Psoas muscle (tissue), 8 donors: ENCODE data around the gene MATN3. TPM values are rescaled to one million over a fixed set of nuclear protein-coding genes. Genes with fewer than 3 reads are reported as not detected.

Experiments
- ATAC-seq, 4 donors: fragments of 200-7000 bp; cut with Tn5 transposase; one replicate each; pipeline ENCODE4 v1.9.1; 2020; ENCODE audit warnings: moderate library complexity in 3 of 4, mild to moderate bottlenecking in 2 of 4
- DNase-seq, 2 donors: peaks; one replicate each; pipeline ENCODE4 v3.0.0-alpha.2; 2020
- H3K27ac ChIP-seq: fragments of 200-600 bp; one replicate; pipeline ENCODE4 v1.8.0; 2022
- H3K27me3 ChIP-seq, 3 donors: fragments of 200-600 bp in 1 of 3; one replicate each; pipeline versions ENCODE4 v1.6.1 to v1.8.0; 2013 to 2022; ENCODE audit warnings: low read length in 2 of 3, mild to moderate bottlenecking in 2 of 3, moderate library complexity in 1 of 3; ENCODE audit not compliant: insufficient read depth in 3 of 3
- H3K36me3 ChIP-seq, 2 donors: fragments of 200-600 bp in 1 of 2; one replicate each; pipeline versions ENCODE4 v1.6.1 to v1.8.0; 2013 to 2022; ENCODE audit warnings: low read depth in 1 of 2, mild to moderate bottlenecking in 1 of 2, moderate library complexity in 1 of 2; ENCODE audit not compliant: insufficient read depth in 1 of 2
- H3K4me1 ChIP-seq: fragments of 200-600 bp; one replicate; pipeline ENCODE4 v1.8.0; 2022
- H3K4me3 ChIP-seq: fragments of 200-600 bp; one replicate; pipeline ENCODE4 v1.8.0; 2022; ENCODE audit warnings: mild to moderate bottlenecking
- H3K9me3 ChIP-seq: fragments of 200-600 bp; one replicate; pipeline ENCODE4 v1.8.0; 2022
- whole genome bisulfite sequencing, 3 donors: extraction: QIAGEN DNeasy Blood & Tissue Kit; methylation state at CpG; one replicate each; pipeline versions ENCODE4 v1.1.6 to v1.1.7; 2013; 5-methylcytosine and 5-hydroxymethylcytosine counted together
- intact Hi-C, 2 donors: fragments of 100-400 bp; cut with DNase I; formaldehyde crosslinking; loops; one replicate each; pipeline versions ENCODE4 v1.11.0 to v1.14.2; 2022
- polyA plus RNA-seq, 3 donors: library from polyadenylated mRNA; stranded (reverse); fragments of 200-250 nt; gene quantifications; one replicate each; pipeline ENCODE4 v1.2.3, GENCODE V29; 2013
- total RNA-seq, 4 donors: library from RNA; stranded (reverse); fragmentation: NEBNext Ultra II Directional in 2 of 4; extraction: Animal tissue kit (Norgen Biotek cat#: 25700) in 2 of 4; gene quantifications; one replicate each; pipeline versions ENCODE4 v1.2.1 to v1.2.4, GENCODE V29; 2021 to 2023
- TF ChIP-seq, protein P1 (sequence below): fragments of 200-600 bp; IDR thresholded peaks from one replicate; pipeline ENCODE4 v1.8.0; 2022; ENCODE audit warnings: antibody characterized with exemption
- donor health status: healthy with polysubstance abuse.
- donor health status: DM: no; HTN: no; CAD: no; lungs with moderate emphysema.
- donor health status: Bipolar disorder and iron deficiency.
- donor health status: healthy.
- donor health status: DM: yes; HTN: yes; CAD: no.
- donor health status: DM: no; HTN: no; CAD: no.
- donor health status: DM: no; HTN: no; CAD: no.
- donor health status: DM: yes; HTN: yes; CAD: no.

The MATN3 gene
- total and polyA plus RNA-seq, 7 donors, result 0.15 to 0.78 (median 0.25) TPM; not detected in 2

DNA sequence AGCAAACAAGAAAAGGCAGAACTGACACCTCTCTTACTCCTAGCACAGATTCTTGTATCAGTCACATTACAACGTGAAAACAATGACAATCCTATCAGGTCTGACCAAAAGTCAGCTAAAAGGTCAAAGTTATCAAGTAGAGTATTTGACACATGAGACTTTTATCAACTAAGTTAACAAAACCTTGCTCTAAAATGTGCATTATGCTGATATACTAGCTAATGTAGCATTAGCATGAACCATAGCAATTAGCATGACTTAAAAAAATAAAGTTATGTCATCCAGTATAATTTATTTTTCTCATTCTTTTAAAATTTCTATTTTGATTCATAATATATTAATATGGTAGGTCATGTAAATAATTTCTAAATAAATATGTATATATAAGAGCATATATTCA, 69.3 kb downstream of the MATN3 start:
- no peak overlapping the region for H3K4me3 ChIP-seq
- no peak overlapping the region for H3K27ac ChIP-seq
- no peaks in the 10 kb centered on the region for H3K9me3 ChIP-seq
- no peak for DNase-seq
- intact Hi-C loops, result no loop called here
- H3K4me1 ChIP-seq, result no peaks in the 10 kb centered on the region
- no peak for ATAC-seq
- H3K27me3 ChIP-seq, result no peaks in the 10 kb centered on the region
- peaks cover 0 to 26% of the 10 kb centered on the region in 2 donors for H3K36me3 ChIP-seq
- 49 to 53% (median 51%) methylated on average over 1 of the region's 1 CpG for WGBS, 3 donors
- TF ChIP-seq, protein P1, sequence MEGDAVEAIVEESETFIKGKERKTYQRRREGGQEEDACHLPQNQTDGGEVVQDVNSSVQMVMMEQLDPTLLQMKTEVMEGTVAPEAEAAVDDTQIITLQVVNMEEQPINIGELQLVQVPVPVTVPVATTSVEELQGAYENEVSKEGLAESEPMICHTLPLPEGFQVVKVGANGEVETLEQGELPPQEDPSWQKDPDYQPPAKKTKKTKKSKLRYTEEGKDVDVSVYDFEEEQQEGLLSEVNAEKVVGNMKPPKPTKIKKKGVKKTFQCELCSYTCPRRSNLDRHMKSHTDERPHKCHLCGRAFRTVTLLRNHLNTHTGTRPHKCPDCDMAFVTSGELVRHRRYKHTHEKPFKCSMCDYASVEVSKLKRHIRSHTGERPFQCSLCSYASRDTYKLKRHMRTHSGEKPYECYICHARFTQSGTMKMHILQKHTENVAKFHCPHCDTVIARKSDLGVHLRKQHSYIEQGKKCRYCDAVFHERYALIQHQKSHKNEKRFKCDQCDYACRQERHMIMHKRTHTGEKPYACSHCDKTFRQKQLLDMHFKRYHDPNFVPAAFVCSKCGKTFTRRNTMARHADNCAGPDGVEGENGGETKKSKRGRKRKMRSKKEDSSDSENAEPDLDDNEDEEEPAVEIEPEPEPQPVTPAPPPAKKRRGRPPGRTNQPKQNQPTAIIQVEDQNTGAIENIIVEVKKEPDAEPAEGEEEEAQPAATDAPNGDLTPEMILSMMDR, result no peak

DNA sequence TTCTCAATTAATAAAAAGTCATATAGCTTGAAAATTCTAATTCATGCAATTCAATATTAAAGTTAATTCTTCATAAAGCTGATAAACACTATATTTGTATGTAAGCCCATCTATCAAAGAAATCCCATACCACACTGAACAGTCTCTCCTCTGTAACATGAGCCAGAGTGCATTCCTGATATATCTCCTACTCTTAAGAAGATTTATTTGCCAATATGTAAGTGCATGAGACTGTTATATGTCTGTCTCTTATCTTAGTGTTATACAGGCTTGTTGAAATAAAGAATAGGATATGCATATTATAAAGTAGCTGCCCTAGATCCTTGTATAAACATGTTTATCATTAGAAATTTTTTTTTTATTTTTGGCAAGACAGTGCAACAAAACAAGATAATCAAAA, 70.3 kb downstream of the MATN3 start:
- no peak overlapping the region for H3K4me3 ChIP-seq
- DNase-seq, result no peak

More for the DNA sequence above, 70.3 kb downstream of the MATN3 start:
- Histone ChIP-seq H3K9me3 (no peaks in the 10 kb centered on the region), H3K4me1 (no peaks in the 10 kb centered on the region), H3K27ac (no peak overlapping the region), H3K36me3 (peaks cover 0 to 29% of the 10 kb centered on the region in 2 donors), H3K27me3 (no peaks in the 10 kb centered on the region)
- intact Hi-C loops, result no loop called here
- ATAC-seq, result no peak
- TF ChIP-seq, protein P1, result no peak

Other genes with a start within 250 kb of the MATN3 start
- gene TTC32, start 110.7 kb downstream of the MATN3 start, total RNA-seq, result 10 to 100 TPM in 1 of 4 donors, 1 to 10 TPM in 3; 3.7 to 10.3 (median 6.5) TPM
- gene TTC32, start 110.7 kb downstream of the MATN3 start, polyA plus RNA-seq, result 10 to 100 TPM in 1 of 3 donors, 1 to 10 TPM in 2; 4.4 to 22.1 (median 9.6) TPM
- 1 to 10 TPM; 3.0 to 6.1 (median 3.5) TPM for gene WDR35, start 22.6 kb downstream of the MATN3 start, total RNA-seq
- gene WDR35, start 22.6 kb downstream of the MATN3 start, polyA plus RNA-seq, result 1 to 10 TPM; 1.7 to 3.7 (median 2.2) TPM
- gene LAPTM4A, start 39.0 kb upstream of the MATN3 start, total RNA-seq, result 10 to 100 TPM; 68.2 to 78.8 (median 70.5) TPM
- 100 to 1,000 TPM in 2 of 3 donors, 10 to 100 TPM in 1; 88.7 to 124 (median 104) TPM for gene LAPTM4A, start 39.0 kb upstream of the MATN3 start, polyA plus RNA-seq
- gene SDC1, start 212.5 kb upstream of the MATN3 start, total RNA-seq, result under 1 TPM in 3 of 4 donors, not detected in 1; 0.09 to 0.38 (median 0.13) TPM
- under 1 TPM; 0.07 to 0.38 (median 0.10) TPM for gene SDC1, start 212.5 kb upstream of the MATN3 start, polyA plus RNA-seq